ENCODE results near the gene CYBA.
"Not testable (repeated sequence)": the region's sequence is repeated elsewhere in the genome, so short reads cannot be mapped to it uniquely, and the experiment has no call there.

The CYBA gene

DNA sequence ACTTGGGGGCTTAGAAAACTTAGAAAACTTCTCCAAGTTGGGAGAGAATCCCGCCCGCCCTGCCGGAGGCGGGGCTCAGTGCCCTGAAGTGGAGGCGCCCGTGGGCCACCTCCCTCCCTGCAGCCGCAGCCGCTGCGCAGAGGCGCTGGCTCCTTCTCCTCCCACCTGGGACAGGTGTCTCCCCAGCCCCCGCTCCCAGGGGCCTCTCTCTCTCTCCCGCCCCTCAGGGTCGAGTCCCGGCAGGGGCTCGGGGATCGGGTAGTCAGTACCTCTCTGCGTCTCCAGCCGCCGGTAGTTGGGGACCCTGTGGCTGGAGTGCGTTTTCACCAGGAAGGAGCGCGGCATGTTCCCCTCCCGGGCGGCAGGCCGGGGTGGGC is 35.2 kb upstream of the CYBA start:
- no peak for DNase-seq (ENCODE audit: low spot score)

DNA sequence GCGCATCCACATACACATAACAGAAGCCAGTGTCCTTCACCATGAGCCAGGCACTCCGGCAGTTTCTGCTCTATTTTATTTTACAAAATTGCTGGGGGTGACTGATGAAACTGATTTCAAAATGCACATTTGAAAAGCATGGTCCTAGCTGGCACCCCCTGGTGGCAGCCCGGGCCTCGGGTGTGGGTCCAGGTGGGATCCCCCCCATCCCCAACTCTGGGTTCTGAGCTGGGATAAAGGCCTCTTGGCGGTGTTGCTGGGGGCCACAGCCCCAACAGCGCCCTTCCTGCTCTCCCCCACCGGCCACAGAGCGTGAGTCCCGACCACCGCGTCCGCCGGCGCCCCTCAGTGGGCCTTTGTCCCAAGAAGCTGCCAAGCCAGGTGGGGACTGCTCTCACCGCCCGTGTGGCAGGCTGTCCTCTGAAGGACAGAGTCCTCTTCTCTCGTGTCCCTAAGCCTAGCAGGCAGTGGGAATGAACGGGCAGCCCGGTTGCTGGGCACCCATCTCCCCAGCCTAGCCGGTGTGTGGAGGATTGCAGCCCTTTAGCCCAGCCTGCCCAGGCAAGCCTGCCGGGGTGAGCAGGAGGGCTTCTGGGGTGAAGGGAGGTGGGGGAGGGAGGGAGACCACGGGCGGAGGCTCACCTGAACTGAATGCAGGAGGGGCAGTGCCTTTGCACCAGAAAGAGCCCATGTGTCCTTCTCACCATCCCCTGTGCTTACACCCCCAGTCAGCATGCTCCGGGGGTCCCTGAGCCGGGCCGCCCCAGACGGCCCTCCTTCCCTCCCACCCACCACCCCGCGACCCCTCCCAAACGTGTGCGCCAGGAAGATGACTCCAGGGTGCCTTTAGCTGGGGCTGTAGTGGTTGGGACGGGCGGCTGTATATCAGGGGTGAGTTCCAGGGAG is 34.6 kb upstream of the CYBA start:
- DNase-seq (ENCODE audit: low spot score) = no peak

DNA sequence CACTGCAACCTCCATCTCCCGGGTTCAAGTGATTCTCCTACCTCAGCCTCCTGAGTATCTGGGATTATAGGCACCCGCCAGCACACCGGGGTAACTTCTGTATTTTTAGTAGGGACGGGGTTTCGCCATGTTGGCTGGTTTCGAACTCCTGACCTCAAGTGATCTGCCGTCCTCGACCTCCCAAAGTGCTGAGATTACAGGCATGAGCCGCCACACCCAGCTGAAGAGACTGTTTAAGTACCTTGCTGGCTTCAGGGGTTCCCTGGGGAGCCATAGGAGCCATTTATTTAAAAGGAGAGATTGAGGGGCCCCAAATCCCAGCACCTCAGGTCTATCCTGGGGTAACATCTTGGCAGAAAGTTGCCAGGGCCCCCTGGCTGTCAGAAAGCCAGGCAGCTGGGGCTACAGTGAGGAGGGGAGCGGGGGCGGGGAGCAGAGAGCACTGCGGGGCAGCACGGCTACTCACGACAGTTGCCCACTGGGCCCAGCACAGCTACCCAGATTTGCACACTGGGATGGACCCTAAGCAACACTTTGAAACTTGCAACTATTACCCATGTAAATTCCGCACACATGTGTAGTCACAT is 33.8 kb upstream of the CYBA start:
- no peak for DNase-seq (ENCODE audit: low spot score)

DNA sequence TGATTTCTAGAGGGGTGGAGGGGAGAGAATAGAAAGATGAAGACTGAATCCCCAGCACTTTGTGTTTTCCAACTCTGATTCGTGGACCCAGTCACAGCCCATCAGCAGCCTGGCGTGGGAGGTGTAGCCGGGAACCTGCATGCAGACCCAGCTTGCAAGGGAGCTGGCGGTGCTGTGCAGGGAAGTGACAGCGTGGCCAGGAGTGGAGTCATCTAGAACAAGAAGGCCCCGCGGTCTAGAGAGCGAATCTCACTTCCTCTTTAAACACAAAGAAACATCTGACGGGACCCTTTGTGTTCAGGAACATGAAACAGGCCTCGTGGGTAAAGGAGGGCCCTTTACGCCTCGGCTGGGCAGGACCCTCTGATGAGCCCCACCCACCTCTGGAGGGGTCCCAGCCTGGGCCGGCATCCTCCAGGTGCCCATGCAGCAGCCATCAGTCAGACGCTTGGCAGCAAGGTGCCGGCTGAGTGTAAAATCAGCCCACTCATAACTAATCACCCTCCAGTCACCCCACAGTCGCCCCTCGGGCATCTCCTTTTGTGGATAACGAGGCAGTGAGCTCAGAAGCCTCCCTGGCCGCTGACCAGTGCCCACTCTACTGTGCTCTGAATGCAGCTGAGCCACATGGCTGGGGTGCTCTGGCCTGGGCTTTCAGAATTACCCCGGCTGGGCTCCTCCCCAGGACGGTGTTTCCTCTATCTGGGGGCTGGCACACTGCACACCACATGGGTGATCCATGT is 31.0 kb upstream of the CYBA start:
- no peak for DNase-seq (ENCODE audit: low spot score)

DNA sequence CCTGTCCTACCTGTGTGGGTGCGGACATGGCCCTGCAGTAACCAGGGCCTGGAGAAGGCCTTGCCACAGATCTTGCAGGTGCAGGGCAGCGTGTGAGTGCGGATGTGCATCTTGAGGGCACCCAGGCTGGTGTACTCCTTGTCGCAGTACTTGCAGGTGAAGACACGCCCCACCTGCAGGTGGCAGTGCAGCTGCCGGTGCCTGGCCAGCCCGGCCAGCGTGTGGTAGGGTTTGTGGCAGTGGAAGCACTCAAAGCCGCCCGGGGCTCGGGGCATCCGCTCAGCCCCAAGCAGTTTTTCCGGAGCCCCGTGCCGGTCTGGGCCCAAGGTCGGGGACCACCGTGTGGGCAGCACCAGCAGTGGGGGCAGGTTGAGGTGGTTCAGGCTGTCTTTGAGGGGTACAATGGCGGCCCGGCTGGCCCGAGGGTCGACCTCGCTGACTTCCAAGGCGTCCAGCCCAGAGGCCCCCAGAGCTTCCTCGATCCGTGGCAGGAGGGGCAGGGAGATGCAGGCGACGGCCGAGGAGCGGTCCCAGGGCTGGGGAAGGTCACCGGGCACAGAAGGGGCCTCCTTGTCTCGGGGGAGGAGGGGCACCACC is 30.3 kb upstream of the CYBA start:
- no peak for DNase-seq (ENCODE audit: low spot score)

DNA sequence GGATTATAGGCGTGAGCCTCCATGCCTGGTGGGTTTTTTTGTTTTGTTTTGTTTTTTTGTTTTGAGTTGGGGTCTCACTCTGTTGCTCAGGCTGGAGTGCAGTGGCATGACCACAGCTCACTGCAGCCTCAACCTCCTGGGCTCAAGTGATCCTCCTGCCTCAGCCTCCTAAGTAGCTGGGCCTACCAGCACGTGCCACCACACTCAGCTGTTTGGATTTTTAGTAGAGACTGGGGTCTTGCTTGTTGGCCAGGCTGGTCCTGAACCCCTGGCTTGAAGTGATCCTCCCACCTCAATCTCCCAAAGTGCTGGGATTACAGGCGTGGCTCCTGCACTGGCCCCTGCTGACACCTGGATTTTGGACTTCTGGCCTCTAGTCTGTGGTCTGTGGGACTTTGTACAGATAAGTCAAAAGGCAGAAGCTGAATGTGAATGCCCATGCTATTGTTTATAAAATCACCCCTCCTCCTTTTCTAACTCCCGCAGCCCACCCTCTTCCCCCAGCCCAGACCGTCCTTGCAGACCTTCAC is 29.8 kb upstream of the CYBA start:
- no peak for DNase-seq (ENCODE audit: low spot score)

- DNase-seq (ENCODE audit: low spot score) = no peak
Measured at GRCh38 chr16:88678224-88678979, 27.5 kb upstream of the CYBA start.

- no peak for DNase-seq (ENCODE audit: low spot score)
Measured at GRCh38 chr16:88677721-88678120, 26.9 kb upstream of the CYBA start.

DNA sequence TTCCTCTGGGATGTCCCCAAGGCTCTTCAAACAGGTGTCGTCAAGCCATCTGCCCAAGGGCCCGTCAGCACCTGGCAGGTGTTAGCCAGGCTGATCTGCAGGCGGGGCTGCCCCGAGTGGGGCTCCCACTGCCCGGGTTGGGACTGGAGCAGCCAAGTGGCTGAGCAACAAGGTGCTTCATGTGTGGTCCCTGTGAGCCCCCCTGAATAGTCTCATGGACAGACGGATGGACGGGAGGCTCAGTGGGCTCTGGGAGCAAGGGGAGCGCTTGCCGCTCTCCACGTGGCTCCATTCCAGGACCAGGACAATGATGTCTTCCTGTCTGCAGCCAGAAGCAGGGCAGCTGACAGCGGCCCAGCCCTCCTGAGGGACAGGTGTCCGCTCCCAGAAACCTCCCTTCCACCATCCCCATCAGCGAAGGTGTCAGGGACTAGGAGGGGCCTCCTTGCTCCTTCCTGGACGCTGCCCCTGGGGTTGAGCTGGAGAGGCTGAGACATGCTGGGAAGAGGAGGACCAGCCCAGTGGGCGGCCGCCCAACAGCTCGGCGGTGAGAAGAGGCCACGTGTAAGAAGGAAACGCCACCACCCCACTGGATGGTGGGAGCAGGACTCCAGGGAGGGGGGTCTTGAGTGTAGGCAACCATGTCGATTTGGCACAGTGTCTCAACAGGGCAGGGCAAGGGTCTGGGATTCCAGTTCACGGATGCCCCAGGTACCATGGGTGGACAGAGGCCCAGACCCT is 25.8 kb upstream of the CYBA start:
- DNase-seq (ENCODE audit: low spot score) = no peak

DNA sequence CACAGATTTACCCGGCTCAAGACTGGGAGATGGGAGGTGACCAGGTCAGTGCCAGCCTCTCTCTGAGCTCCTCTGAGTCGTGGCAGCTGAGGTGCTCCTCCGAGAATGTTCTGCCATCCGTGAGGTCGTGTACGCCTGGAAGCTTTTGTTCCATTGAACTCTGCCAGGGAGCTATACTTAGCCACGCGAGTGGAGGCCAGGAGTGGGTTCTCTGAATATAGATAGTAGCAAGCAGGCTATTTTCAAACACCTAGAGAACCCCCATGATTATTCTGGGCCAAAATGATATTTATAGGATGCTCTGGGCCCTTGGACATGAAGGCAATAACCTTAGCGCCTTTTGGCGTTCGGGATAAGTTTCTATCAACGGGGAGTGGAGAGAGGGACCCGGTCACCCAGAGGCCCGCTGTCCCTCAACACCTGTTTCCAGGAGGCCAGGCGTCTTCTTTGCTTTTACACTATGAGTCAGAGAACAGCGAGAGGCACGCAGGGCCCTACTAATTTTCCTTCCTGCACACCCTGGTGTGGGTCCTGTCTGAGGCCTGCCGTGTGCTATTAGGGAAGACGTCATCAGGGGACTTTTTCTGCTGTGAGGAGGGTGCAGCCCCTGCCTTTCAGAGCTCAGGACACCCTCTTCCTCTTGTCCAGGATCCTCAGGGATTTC is 23.0 kb upstream of the CYBA start:
- no peak for DNase-seq (ENCODE audit: low spot score)

DNA sequence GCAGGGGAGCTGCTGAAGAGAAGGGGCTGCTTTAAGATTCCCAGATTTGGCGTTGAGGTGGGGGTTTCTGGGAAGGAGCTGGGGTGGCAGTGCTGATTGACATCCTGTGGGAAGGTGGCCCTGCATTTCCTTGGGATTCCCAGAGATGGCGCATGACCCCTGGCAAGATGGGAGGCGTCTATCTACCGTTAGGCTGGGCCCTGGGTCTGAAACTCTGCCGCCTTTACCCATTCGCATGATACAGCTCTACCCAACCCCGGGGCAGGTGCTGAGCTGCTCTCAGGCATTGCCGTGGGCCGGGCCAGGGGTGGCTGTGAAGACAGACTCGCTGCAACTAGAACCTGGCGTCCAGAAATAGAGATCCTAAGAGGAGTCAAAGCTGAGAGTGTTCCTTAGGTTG is 21.9 kb upstream of the CYBA start:
- no peak for DNase-seq (ENCODE audit: low spot score)

DNA sequence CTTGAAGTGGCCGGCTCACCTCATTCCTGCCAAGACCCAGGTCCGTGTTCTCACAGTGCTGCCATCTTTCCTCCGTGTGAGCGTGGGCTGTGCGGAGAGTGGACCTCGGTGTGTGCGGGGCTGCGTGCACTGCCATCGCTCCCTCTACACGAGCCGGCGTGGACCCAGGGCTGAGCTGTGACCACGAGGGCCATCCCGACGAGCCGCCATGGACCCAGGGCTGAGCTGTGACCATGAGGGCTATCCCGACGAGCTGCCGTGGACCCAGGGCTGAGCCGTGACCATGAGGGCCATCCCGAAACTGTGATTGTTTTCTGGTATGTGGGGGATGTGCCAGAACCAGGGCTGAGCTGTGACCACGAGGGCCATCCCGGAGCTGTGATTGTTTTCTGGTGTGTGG is 21.0 kb upstream of the CYBA start:
- no peak for DNase-seq (ENCODE audit: low spot score)

GRCh38 chr16:88669980-88670379 is 19.1 kb upstream of the CYBA start:
- no peak for DNase-seq (ENCODE audit: low spot score)

- DNase-seq (ENCODE audit: low spot score) = not testable (repeated sequence)
Measured at GRCh38 chr16:88669493-88669892, 18.6 kb upstream of the CYBA start.

DNA sequence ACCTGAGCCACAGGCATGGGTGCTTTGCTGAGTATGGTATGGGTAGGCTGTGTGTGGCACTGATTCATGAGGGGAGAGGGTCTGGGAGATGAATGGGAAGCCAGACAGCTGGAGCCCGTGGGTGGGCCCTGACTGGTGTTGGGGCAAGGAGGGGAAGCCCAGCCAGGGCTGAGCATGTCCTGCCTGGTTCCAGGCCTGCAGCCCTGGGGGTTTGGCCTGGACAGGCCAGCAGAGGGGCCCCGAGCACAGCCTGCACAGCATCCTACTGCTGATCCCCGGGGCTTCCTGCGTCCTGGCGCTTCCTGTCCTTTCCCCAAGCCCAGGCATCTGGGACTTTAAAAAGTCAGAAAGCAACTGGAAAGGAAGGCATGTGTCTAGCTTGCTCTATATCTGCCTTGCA is 16.6 kb upstream of the CYBA start:
- DNase-seq (ENCODE audit: low spot score) = no peak

- DNase-seq (ENCODE audit: low spot score) = no peak
Measured at GRCh38 chr16:88665570-88665969, 14.7 kb upstream of the CYBA start.

- DNase-seq (ENCODE audit: low spot score) = no peak
Measured at GRCh38 chr16:88665148-88665547, 14.3 kb upstream of the CYBA start.

- DNase-seq (ENCODE audit: low spot score) = peak; percentile 96
Measured at GRCh38 chr16:88662843-88663606, 12.2 kb upstream of the CYBA start, which contains the start of gene MVD. MVD (minus strand) TSS chr16:88663091; CDS start chr16:88663080, 11 bp downstream.

- no peak for DNase-seq (ENCODE audit: low spot score)
Measured at GRCh38 chr16:88662222-88662842, 11.5 kb upstream of the CYBA start.
